C4-2B (cell line): ENCODE data around the gene ANP32D.

Experiments
- CTCF ChIP-seq: fragments of 450-650 bp; conservative IDR thresholded peaks from 2 replicates; pipeline ENCODE4 v1.5.1; 2017; ENCODE audit warnings: mild to moderate bottlenecking
- ZFX ChIP-seq: fragments of 450-650 bp; IDR thresholded peaks from 2 replicates; pipeline ENCODE4 v1.6.1; 2017

GRCh38 chr12:48446161-48446776 is 26.1 kb upstream of the ANP32D start:
- TF ChIP-seq CTCF = no peak
- no peak for TF ChIP-seq ZFX
